ENCODE measurements around the gene PUS7L.

PUS7L gene

DNA sequence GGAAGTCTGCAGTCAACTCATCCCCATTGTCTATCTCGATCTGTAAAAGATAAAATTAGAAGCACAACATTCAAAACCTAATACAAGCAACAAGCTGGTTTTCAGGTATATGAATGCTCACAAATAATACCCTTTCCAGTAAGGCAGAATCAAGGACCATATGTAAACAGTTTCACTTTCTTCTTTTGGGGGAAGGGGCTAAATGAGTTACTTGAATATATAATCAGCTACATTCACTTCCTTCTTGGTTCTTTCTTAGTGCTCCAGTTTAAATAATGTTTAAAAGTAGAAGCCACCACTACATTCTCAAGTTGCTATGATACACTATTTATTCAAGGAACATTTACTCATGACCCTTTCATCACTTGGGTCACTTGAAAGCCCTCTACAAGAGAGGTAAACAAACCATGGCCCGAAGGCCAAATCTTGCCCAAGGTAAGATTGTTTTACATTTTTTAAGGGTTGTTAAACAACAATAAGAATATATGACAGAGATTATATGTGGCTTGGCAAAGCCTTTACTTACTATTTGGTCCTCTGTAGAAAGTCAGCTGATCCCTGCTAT is 37.2 kb upstream of the PUS7L start:
- Histone ChIP-seq H3K9me3 (ENCODE audit: insufficient read depth, low read length) (no peaks in the 10 kb centered on the region), H2AFZ (ENCODE audit: low read depth, low read length) (no peak overlapping the region), H3K36me3 (replicated peaks; ENCODE audit: low read depth, low read length) (peaks cover 34% of the 10 kb centered on the region), H3K79me2 (ENCODE audit: low read length) (no peaks in the 10 kb centered on the region), H3K27ac (ENCODE audit: low read length) (peak overlapping the region; percentile 80), H3K4me3 (ENCODE audit: low read length) (peak overlapping the region; percentile 22; the same call in 1 of the 2 replicates), H3K4me1 (ENCODE audit: low read length) (peaks cover 24% of the 10 kb centered on the region), H3K27me3 (ENCODE audit: low read depth, low read length) (no peaks in the 10 kb centered on the region), H4K20me1 (ENCODE audit: insufficient read depth, low read length) (no peaks in the 10 kb centered on the region), H3K9ac (ENCODE audit: low read length) (no peak overlapping the region), H3K4me2 (ENCODE audit: low read length) (peak overlapping the region; percentile 59)
- TF ChIP-seq, protein P1, sequence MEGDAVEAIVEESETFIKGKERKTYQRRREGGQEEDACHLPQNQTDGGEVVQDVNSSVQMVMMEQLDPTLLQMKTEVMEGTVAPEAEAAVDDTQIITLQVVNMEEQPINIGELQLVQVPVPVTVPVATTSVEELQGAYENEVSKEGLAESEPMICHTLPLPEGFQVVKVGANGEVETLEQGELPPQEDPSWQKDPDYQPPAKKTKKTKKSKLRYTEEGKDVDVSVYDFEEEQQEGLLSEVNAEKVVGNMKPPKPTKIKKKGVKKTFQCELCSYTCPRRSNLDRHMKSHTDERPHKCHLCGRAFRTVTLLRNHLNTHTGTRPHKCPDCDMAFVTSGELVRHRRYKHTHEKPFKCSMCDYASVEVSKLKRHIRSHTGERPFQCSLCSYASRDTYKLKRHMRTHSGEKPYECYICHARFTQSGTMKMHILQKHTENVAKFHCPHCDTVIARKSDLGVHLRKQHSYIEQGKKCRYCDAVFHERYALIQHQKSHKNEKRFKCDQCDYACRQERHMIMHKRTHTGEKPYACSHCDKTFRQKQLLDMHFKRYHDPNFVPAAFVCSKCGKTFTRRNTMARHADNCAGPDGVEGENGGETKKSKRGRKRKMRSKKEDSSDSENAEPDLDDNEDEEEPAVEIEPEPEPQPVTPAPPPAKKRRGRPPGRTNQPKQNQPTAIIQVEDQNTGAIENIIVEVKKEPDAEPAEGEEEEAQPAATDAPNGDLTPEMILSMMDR (IDR thresholded peaks at IDR 0.05; ENCODE audit: low read depth, low read length) = no peak
- no peak for TF ChIP-seq EZH2phosphoT487 (IDR thresholded peaks at IDR 0.05; ENCODE audit: low read depth)

DNA sequence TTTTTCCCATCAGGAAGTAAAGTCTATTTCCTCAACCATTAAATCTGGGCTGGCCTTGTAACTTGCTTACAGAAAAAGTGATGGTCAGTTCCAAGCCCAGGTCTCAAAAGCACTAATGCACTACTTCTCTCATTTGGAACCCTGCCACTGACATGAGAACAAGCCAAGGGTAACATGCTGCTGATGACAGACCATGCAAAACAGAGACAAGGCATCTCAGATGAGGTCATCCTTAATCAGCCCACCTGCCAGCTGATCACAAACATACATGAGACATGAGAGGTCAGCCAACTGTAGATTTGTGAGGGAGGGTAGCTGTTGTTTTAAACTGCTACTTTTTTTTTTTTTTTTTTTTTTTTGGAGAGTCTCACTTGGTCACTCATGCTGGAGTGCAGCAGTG is 31.4 kb upstream of the PUS7L start:
- Histone ChIP-seq H3K79me2 (ENCODE audit: low read length) (no peaks in the 10 kb centered on the region), H3K27ac (ENCODE audit: low read length) (no peak overlapping the region), H3K36me3 (replicated peaks; ENCODE audit: low read depth, low read length) (peaks cover 21% of the 10 kb centered on the region)

DNA sequence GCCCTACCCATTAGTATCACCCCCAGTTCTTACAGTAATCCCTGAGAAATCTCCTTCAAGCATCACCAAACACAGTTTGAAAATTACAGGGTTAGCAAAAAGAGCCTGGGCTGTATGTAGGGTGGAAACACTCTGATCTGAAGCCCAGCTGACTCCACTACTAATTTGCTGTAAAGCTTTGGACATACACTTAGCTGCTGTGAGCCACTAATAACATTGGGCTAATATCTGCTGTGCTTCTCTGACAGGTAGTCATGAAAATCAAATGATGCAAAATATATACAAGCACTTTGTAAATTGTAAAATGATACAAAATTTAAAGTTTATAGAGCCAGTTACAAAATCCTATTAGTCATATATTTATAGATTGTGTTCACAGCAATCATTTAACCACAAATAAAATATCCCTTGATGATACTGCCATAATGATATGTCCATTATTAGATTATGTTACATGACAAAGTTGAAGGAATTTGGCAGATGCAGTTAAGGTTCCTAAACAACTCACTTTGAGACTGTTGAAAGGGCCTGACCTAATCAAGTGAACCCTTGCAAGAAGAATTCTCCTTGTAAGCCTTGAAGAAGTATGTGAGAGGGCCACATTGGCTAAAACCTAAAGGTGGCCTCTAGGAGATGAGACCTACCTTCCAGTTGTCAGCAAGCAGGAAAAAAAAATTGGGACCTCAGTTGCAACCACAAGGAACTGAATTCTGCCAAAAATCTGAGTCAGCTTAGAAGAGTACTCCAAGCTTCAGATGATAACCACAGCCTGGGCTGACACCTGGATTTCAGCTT is 28.5 kb upstream of the PUS7L start:
- Histone ChIP-seq H3K9me3 (ENCODE audit: insufficient read depth, low read length) (no peaks in the 10 kb centered on the region), H3K27me3 (ENCODE audit: low read depth, low read length) (no peaks in the 10 kb centered on the region), H3K79me2 (ENCODE audit: low read length) (no peaks in the 10 kb centered on the region), H3K4me2 (ENCODE audit: low read length) (no peak overlapping the region), H2AFZ (ENCODE audit: low read depth, low read length) (no peak overlapping the region), H4K20me1 (ENCODE audit: insufficient read depth, low read length) (no peaks in the 10 kb centered on the region), H3K4me1 (ENCODE audit: low read length) (no peaks in the 10 kb centered on the region), H3K9ac (ENCODE audit: low read length) (no peak overlapping the region), H3K36me3 (replicated peaks; ENCODE audit: low read depth, low read length) (peaks cover 24% of the 10 kb centered on the region), H3K4me3 (ENCODE audit: low read length) (no peak overlapping the region), H3K27ac (ENCODE audit: low read length) (no peak overlapping the region)
- TF ChIP-seq, protein P1 (IDR thresholded peaks at IDR 0.05; ENCODE audit: low read depth, low read length) = no peak
- no peak for TF ChIP-seq EZH2phosphoT487 (IDR thresholded peaks at IDR 0.05; ENCODE audit: low read depth)

More for the DNA sequence above, 31.4 kb upstream of the PUS7L start:
- Histone ChIP-seq H4K20me1 (ENCODE audit: insufficient read depth, low read length) (no peaks in the 10 kb centered on the region), H2AFZ (ENCODE audit: low read depth, low read length) (no peak overlapping the region), H3K4me3 (ENCODE audit: low read length) (no peak overlapping the region), H3K4me2 (ENCODE audit: low read length) (no peak overlapping the region), H3K9me3 (ENCODE audit: insufficient read depth, low read length) (no peaks in the 10 kb centered on the region), H3K9ac (ENCODE audit: low read length) (no peak overlapping the region), H3K4me1 (ENCODE audit: low read length) (no peaks in the 10 kb centered on the region), H3K27me3 (ENCODE audit: low read depth, low read length) (no peaks in the 10 kb centered on the region)
- TF ChIP-seq EZH2phosphoT487 (IDR thresholded peaks at IDR 0.05; ENCODE audit: low read depth) = no peak
- TF ChIP-seq, protein P1 (IDR thresholded peaks at IDR 0.05; ENCODE audit: low read depth, low read length) = no peak

DNA sequence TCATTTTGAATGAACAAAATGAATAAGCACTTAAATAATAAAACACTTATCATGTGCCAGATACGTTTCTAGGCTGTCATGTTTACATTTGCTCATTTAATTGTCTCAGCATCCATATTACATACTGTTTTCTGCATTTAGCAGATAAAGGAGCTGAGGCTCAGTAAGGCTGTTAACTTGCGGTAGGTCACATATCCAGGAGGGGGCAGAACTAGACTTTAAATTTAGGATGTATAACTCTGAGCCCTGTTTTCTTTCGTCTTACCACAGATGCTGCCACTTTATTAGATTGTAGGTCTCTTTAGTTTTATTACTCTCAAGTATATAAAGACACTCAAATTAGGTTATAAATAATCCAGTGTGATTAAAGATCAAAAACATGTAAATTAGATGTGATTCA is 17.9 kb upstream of the PUS7L start:
- TF ChIP-seq, protein P1 (IDR thresholded peaks at IDR 0.05; ENCODE audit: low read depth, low read length) = peak; percentile 60
- TF ChIP-seq EZH2phosphoT487 (IDR thresholded peaks at IDR 0.05; ENCODE audit: low read depth) = no peak
- Histone ChIP-seq H3K79me2 (ENCODE audit: low read length) (no peaks in the 10 kb centered on the region), H3K9me3 (ENCODE audit: insufficient read depth, low read length) (no peaks in the 10 kb centered on the region), H3K36me3 (replicated peaks; ENCODE audit: low read depth, low read length) (peaks cover 38% of the 10 kb centered on the region), H3K4me2 (ENCODE audit: low read length) (no peak overlapping the region), H3K9ac (ENCODE audit: low read length) (no peak overlapping the region), H4K20me1 (ENCODE audit: insufficient read depth, low read length) (no peaks in the 10 kb centered on the region), H3K4me1 (ENCODE audit: low read length) (no peaks in the 10 kb centered on the region), H3K27me3 (ENCODE audit: low read depth, low read length) (no peaks in the 10 kb centered on the region), H3K4me3 (ENCODE audit: low read length) (no peak overlapping the region), H2AFZ (ENCODE audit: low read depth, low read length) (no peak overlapping the region), H3K27ac (ENCODE audit: low read length) (no peak overlapping the region)
